K562 (cell line): ENCODE measurements around the gene NEDD4. TPM values are rescaled to one million over a fixed set of nuclear protein-coding genes. Genes with fewer than 3 reads are reported as not detected.

ENCODE experiments used
- ARNT ChIP-seq, 2 experiments: fragments of 450-650 bp; IDR thresholded peaks; 2 replicates each; pipeline ENCODE4 v1.6.1; 2016; ENCODE audit warnings: mild to moderate bottlenecking in 1 of 2
- BCL6 ChIP-seq: fragments of 250-450 bp; sonication (Bioruptor Pico); IDR thresholded peaks from 2 replicates; pipeline ENCODE4 v1.4.0; 2020
- CAMTA2 ChIP-seq: fragments of 250-450 bp; sonication (Bioruptor Pico); conservative IDR thresholded peaks from 2 replicates; pipeline ENCODE4 v1.5.1; 2022
- CHCHD3 ChIP-seq: fragments of 250-450 bp; sonication (Bioruptor Pico); IDR thresholded peaks from 2 replicates; pipeline ENCODE4 v2.1.2; 2022; ENCODE audit warnings: mild to moderate bottlenecking
- EP400 ChIP-seq: fragments of 450-650 bp; IDR thresholded peaks from 2 replicates; pipeline ENCODE4 v1.6.1; 2017; ENCODE audit warnings: antibody characterized with exemption, mild to moderate bottlenecking, moderate library complexity
- ERF ChIP-seq: fragments of 450-650 bp; formaldehyde crosslinking; IDR thresholded peaks from 2 replicates; pipeline ENCODE4 v1.4.0; 2020; ENCODE audit warnings: mild to moderate bottlenecking, mixed read lengths
- MAFK ChIP-seq: IDR thresholded peaks from 2 replicates; pipeline ENCODE4 v1.6.1; 2011; ENCODE audit warnings: low read length, improper control_type of control experiment
- NFATC3 ChIP-seq: fragments of 450-650 bp; IDR thresholded peaks from 2 replicates; pipeline ENCODE4 v1.6.1; 2017; ENCODE audit warnings: mild to moderate bottlenecking
- PHTF2 ChIP-seq: fragments of 250-450 bp; sonication (Bioruptor Pico); IDR thresholded peaks from 2 replicates; pipeline ENCODE4 v1.5.0; 2021; ENCODE audit warnings: mild to moderate bottlenecking
- POLR2H ChIP-seq: IDR thresholded peaks from 2 replicates; pipeline ENCODE4 v1.6.1; 2016; ENCODE audit warnings: missing genetic modification characterization, low read depth, mild to moderate bottlenecking, control low read depth, missing compliant biosample characterization, moderate library complexity
- RBM25 ChIP-seq: fragments of 200-400 bp; formaldehyde crosslinking; IDR thresholded peaks from 2 replicates; pipeline ENCODE4 v1.6.1; 2018; ENCODE audit warnings: low read length, low read depth, moderate library complexity; ENCODE audit not compliant: severe bottlenecking
- RBM34 ChIP-seq: fragments of 200-400 bp; formaldehyde crosslinking; IDR thresholded peaks from 2 replicates; pipeline ENCODE4 v1.6.1; 2018; ENCODE audit warnings: low read length, borderline replicate concordance; ENCODE audit not compliant: insufficient read depth
- TARDBP ChIP-seq: fragments of 450-650 bp; IDR thresholded peaks from 2 replicates; pipeline ENCODE4 v1.6.1; 2016
- XRCC4 ChIP-seq: IDR thresholded peaks from one replicate; pipeline ENCODE4 v1.6.1; 2011; ENCODE audit not compliant: insufficient read depth, insufficient read length; ENCODE audit errors: extremely low read depth
- ZBTB1 ChIP-seq: sonication (generic); formaldehyde crosslinking; IDR thresholded peaks from 2 replicates; pipeline ENCODE4 v1.8.1; 2023; ENCODE audit warnings: missing genetic modification reagents, low read depth, mild to moderate bottlenecking, borderline replicate concordance
- ZFP1 ChIP-seq: fragments of 450-650 bp; formaldehyde crosslinking; IDR thresholded peaks from 2 replicates; pipeline ENCODE4 v1.4.0; 2020; ENCODE audit warnings: mild to moderate bottlenecking, mixed read lengths
- ZFX ChIP-seq: sonication (generic); formaldehyde crosslinking; IDR thresholded peaks from 2 replicates; pipeline ENCODE4 v1.8.0; 2022; ENCODE audit warnings: mild to moderate bottlenecking, missing genetic modification reagents, moderate library complexity
- ZNF217 ChIP-seq: sonication (generic); formaldehyde crosslinking; IDR thresholded peaks from 2 replicates; pipeline ENCODE4 v1.8.0; 2022; ENCODE audit warnings: mild to moderate bottlenecking, missing genetic modification reagents
- ZNF408 ChIP-seq: fragments of 250-450 bp; sonication (Bioruptor Pico); IDR thresholded peaks from 2 replicates; pipeline ENCODE4 v1.4.0; 2020; ENCODE audit warnings: low read depth, mild to moderate bottlenecking, moderate library complexity
- ZNF780A ChIP-seq: fragments of 250-450 bp; sonication (Bioruptor Pico); IDR thresholded peaks from 2 replicates; pipeline ENCODE4 v1.5.0; 2021; ENCODE audit warnings: mild to moderate bottlenecking
- polyA plus RNA-seq, 8 experiments: library from polyadenylated mRNA; depleted of rRNA in 4 of 8; stranded (reverse) in 5 of 8; unstranded in 3 of 8; fragments of >200 nt; fragmentation: Nextera tagmentation in 2 of 8; fragmentation: Illumina TruSeq in 1 of 8; extraction: Ambion mirVana in 2 of 8; extraction: Trizol in 1 of 8; gene quantifications; 2 replicates each; pipeline versions ENCODE4 v1.2.1 to v1.2.3, GENCODE V29; 2011 to 2014; ENCODE audit warnings: inconsistent platforms in 1 of 8, missing spikeins in 1 of 8
- total RNA-seq, 7 experiments: library from RNA; depleted of rRNA in 6 of 7; stranded (reverse); fragments of >200 nt in 6 of 7; fragmentation: Illumina TruSeq in 2 of 7; extraction: Trizol in 2 of 7; gene quantifications; 2 replicates each; pipeline versions ENCODE4 v1.2.1 to v1.2.3, GENCODE V29; 2011 to 2021; ENCODE audit warnings: low replicate concordance in 1 of 7
- TF ChIP-seq, protein P1 (sequence below): fragments of 450-650 bp; IDR thresholded peaks from 2 replicates; pipeline ENCODE4 v1.6.1; 2016
- TF ChIP-seq, protein P2 (sequence below): fragments of 250-450 bp; sonication (Bioruptor Pico); IDR thresholded peaks from 2 replicates; pipeline ENCODE4 v1.5.0; 2021
- TF ChIP-seq, protein P3 (sequence below): sonication (generic); formaldehyde crosslinking; IDR thresholded peaks from 2 replicates; pipeline ENCODE4 v1.8.0; 2022; ENCODE audit warnings: mild to moderate bottlenecking, low read depth, missing genetic modification reagents
- TF ChIP-seq, protein P4 (sequence below), 2 experiments: IDR thresholded peaks; 2 replicates each; pipeline ENCODE4 v1.6.1; 2011; ENCODE audit warnings: borderline replicate concordance in 1 of 2, control low read depth in 1 of 2, low read depth in 1 of 2, low read length in 1 of 2, mild to moderate bottlenecking in 1 of 2, mixed read lengths in 1 of 2, moderate library complexity in 1 of 2; ENCODE audit not compliant: insufficient read depth in 1 of 2, insufficient read length in 1 of 2, poor library complexity in 1 of 2, severe bottlenecking in 1 of 2; ENCODE audit errors: extremely low read depth in 1 of 2

The NEDD4 gene
- total and polyA plus RNA-seq, 9 of the 15 experiments (the other 6 are each of a cell fraction or from before 2014, with no cell fraction given) = 7.2 to 23.7 (median 17.3) TPM

DNA sequence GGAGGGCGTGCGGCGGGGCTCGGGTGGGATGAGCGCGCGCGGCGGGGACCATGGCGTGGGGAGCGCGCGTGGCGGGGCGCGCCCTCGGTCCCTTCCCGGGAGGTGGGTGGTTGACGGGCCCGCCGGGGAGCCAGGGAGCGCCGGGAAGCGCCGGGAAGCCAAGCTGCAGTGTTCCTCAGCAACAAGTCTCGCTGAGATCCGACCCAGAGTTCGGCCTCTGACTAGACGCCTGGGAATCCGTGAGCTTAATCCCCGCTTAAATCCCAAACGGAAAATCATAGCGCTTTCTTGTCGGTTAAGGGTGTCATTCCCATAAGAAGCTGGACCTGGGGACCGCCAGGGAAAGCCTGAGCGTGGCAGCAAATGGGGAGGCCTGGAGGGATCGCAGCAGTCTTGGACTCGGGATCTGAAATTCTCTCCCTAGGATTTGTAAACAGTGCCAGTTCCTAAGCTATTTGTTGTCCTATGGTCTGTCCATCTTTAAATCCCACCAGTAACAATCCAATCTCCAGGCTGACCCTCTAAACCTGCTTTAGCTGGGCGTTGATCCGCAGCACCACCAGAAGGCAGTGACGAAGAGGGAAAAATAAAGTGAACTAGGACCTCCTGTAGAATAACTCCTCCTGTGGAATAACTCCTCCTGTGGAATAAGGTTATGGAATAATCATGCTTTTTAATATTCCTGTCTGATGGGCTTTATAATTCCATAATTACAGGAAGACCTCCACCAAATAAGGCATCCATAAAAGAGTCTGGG is 570 bp upstream of the NEDD4 start (continued):
- TF ChIP-seq, protein P1, sequence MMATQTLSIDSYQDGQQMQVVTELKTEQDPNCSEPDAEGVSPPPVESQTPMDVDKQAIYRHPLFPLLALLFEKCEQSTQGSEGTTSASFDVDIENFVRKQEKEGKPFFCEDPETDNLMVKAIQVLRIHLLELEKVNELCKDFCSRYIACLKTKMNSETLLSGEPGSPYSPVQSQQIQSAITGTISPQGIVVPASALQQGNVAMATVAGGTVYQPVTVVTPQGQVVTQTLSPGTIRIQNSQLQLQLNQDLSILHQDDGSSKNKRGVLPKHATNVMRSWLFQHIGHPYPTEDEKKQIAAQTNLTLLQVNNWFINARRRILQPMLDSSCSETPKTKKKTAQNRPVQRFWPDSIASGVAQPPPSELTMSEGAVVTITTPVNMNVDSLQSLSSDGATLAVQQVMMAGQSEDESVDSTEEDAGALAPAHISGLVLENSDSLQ = no peak
- TF ChIP-seq RBM34 = no peak
- TF ChIP-seq TARDBP = 0 out of 2 replicates have a peak, but pooled peaks have one; percentile 13
- TF ChIP-seq ARNT (IDR thresholded peaks at IDR 0.05) = no peak
- no peak for TF ChIP-seq BCL6 (CRISPR knock-in tag)
- no peak for TF ChIP-seq XRCC4
- TF ChIP-seq CAMTA2 = no peak
- TF ChIP-seq, protein P2, sequence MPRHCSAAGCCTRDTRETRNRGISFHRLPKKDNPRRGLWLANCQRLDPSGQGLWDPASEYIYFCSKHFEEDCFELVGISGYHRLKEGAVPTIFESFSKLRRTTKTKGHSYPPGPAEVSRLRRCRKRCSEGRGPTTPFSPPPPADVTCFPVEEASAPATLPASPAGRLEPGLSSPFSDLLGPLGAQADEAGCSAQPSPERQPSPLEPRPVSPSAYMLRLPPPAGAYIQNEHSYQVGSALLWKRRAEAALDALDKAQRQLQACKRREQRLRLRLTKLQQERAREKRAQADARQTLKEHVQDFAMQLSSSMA (CRISPR knock-in tag) = no peak
- TF ChIP-seq ZFX (CRISPR knock-in tag) = peak; percentile 42
- TF ChIP-seq, protein P3, sequence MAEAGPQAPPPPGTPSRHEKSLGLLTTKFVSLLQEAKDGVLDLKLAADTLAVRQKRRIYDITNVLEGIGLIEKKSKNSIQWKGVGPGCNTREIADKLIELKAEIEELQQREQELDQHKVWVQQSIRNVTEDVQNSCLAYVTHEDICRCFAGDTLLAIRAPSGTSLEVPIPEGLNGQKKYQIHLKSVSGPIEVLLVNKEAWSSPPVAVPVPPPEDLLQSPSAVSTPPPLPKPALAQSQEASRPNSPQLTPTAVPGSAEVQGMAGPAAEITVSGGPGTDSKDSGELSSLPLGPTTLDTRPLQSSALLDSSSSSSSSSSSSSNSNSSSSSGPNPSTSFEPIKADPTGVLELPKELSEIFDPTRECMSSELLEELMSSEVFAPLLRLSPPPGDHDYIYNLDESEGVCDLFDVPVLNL (CRISPR knock-in tag) = no peak
- TF ChIP-seq ZFP1 (CRISPR knock-in tag) = no peak
- peak; percentile 8; the same call in 1 of the 2 replicates for TF ChIP-seq EP400
- TF ChIP-seq CHCHD3 (CRISPR knock-in tag) = no peak
- no peak for TF ChIP-seq ZNF217 (CRISPR knock-in tag)
- no peak for TF ChIP-seq MAFK
- TF ChIP-seq ZNF408 = no peak
- TF ChIP-seq PHTF2 (CRISPR knock-in tag) = no peak
- TF ChIP-seq, protein P4, sequence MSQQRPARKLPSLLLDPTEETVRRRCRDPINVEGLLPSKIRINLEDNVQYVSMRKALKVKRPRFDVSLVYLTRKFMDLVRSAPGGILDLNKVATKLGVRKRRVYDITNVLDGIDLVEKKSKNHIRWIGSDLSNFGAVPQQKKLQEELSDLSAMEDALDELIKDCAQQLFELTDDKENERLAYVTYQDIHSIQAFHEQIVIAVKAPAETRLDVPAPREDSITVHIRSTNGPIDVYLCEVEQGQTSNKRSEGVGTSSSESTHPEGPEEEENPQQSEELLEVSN (IDR thresholded peaks at IDR 0.05; ENCODE audit: borderline replicate concordance in 1 of 2, extremely low read depth in 1 of 2, insufficient read depth in 1 of 2, insufficient read length in 1 of 2, low read depth in 1 of 2, low read length in 1 of 2, poor library complexity in 1 of 2, severe bottlenecking in 1 of 2) = no peak
- TF ChIP-seq ZBTB1 (CRISPR knock-in tag) = no peak
- TF ChIP-seq RBM25 = no peak
- TF ChIP-seq ZNF780A (CRISPR knock-in tag) = no peak
- TF ChIP-seq ERF (CRISPR knock-in tag) = 0 out of 2 replicates have a peak, but pooled peaks have one; percentile 51
- TF ChIP-seq POLR2H (tag) = no peak; the same call in 1 of the 2 replicates
- no peak for TF ChIP-seq NFATC3
